Ishikawa (cell line): ENCODE data around the gene TRAF1.

Experiments
- CREB1 ChIP-seq: IDR thresholded peaks from 2 replicates; pipeline ENCODE4 v1.6.1; 2012; ENCODE audit warnings: low read depth
- EGR1 ChIP-seq: IDR thresholded peaks from 2 replicates; pipeline ENCODE4 v1.6.1; 2012
- EP300 ChIP-seq: IDR thresholded peaks from 2 replicates; pipeline ENCODE4 v1.6.1; 2012; ENCODE audit warnings: borderline replicate concordance
- RAD21 ChIP-seq: IDR thresholded peaks from 2 replicates; pipeline ENCODE4 v1.6.1; 2012; ENCODE audit warnings: low read depth
- TAF1 ChIP-seq: IDR thresholded peaks from 2 replicates; pipeline ENCODE4 v1.6.1; 2012; ENCODE audit warnings: low read depth, mild to moderate bottlenecking
- TF ChIP-seq, protein P1 (sequence below): IDR thresholded peaks from 2 replicates; pipeline ENCODE4 v1.6.1; 2012; ENCODE audit warnings: low read depth, mild to moderate bottlenecking

DNA sequence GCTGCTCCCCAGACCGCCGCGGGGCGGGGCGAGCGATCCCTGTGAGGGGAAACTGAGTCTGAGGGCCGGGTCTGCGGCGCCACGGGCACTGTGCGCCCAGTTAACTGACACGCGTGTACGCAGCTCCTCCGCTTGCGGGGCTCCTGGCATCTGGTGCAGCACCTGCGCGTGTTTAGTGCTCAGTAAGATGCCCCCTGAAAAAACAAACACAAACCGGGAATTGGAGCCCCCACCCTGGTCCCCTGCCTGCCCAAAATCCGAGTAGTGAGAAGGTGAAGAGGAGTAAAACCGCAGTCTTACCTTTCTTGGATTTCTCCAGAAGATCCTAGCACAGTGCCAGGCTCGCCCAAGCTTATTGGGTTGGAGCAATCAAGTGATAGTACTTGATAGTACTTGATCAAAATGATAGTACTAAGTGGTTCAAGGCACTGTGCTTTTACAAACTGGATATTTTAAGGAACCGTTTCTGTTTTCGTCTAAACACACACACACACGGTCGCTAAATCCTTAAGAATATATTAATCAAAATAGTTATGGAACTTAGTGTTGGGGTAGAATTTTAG is 2.7 kb upstream of the TRAF1 start:
- TF ChIP-seq EGR1 (no peak), TAF1 (no peak; the same call in 1 of the 2 replicates), EP300 (no peak), RAD21 (no peak), CREB1 (no peak)
- TF ChIP-seq, protein P1, sequence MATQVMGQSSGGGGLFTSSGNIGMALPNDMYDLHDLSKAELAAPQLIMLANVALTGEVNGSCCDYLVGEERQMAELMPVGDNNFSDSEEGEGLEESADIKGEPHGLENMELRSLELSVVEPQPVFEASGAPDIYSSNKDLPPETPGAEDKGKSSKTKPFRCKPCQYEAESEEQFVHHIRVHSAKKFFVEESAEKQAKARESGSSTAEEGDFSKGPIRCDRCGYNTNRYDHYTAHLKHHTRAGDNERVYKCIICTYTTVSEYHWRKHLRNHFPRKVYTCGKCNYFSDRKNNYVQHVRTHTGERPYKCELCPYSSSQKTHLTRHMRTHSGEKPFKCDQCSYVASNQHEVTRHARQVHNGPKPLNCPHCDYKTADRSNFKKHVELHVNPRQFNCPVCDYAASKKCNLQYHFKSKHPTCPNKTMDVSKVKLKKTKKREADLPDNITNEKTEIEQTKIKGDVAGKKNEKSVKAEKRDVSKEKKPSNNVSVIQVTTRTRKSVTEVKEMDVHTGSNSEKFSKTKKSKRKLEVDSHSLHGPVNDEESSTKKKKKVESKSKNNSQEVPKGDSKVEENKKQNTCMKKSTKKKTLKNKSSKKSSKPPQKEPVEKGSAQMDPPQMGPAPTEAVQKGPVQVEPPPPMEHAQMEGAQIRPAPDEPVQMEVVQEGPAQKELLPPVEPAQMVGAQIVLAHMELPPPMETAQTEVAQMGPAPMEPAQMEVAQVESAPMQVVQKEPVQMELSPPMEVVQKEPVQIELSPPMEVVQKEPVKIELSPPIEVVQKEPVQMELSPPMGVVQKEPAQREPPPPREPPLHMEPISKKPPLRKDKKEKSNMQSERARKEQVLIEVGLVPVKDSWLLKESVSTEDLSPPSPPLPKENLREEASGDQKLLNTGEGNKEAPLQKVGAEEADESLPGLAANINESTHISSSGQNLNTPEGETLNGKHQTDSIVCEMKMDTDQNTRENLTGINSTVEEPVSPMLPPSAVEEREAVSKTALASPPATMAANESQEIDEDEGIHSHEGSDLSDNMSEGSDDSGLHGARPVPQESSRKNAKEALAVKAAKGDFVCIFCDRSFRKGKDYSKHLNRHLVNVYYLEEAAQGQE = no peak
